ENCODE measurements around the gene ZNF423.

ZNF423 gene

DNA sequence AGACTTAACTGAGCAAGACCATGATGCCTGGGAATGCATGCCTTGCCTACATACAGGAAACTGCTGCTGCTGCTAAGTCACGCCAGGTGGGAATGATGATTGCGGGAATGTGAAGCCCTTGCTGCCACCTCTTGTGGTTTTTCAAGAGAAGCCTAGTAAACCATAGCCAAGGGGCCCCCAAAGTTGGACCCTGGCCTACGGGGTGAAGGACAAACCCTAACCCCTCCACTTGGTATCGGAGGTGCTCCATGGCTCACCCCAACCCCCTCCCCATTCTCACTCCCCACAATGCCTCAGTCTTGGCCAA, 233.9 kb downstream of the ZNF423 start:
- Mint-ChIP-seq H3K36me3 (no peaks in the 10 kb centered on the region), H3K27ac (no peak overlapping the region), H3K27me3 (no peaks in the 10 kb centered on the region), H3K4me3 (no peak overlapping the region), H3K4me1 (no peaks in the 10 kb centered on the region), H3K9me3 (no peaks in the 10 kb centered on the region)
- ATAC-seq = no peak

DNA sequence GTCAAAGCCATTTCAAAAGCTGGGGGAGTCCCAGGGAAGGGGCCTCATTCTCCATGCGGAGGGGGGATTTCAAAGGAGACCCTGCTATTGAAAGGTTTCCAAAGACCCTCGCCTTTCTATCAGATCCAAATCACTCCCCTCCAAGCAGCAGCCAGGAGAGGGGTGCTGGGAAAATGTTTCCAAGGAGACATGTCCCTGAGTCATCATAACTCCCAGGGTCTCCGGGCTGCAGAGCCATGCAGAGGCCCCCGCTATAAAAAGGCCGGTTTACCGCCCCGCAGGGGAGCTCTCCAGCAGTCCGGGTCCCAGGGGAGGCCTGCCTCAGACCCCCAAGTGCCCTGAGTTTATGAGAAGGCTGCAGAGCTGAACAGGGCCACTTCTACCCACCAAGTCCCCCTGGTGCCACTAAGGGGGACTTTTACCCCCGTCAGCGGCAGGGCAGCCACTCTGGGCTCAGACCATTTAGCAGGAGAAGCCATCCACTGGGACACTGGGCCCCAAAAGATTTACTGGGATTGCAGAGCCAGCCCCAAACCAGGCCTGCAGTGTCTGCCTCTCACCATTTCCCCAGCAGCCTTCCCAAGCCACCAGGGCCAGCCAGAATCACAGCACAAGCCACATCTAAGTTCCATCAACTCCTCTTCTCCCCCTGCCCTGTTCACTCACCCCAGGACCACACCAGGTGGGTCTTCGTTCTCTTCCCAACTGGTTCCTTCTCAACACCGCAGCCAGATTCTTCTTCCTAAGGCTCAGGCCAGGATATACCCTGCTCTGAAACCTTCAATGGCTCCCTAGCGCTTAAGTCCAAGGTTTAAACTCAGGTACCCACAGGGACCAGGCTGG, 234.4 kb downstream of the ZNF423 start:
- Mint-ChIP-seq H3K27ac (no peak overlapping the region), H3K4me1 (no peaks in the 10 kb centered on the region)

DNA sequence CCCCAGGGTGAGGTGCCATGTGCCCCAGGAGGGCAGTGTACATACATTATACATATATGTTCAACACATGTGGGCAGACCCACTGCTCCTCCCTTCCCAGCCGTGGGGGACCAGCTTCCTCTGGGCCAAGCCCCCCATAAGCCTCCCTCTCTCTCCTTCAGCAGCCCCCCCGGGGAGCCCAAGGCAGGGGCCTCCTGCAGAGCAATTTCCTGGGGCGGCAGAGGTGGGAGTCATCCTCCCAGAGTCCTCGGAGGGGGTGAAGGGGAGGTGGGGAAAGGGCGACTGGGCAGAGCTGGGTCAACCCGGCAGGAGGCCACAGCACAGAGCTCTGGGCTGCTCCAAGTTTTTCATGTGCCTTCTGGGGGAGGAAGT, 235.1 kb downstream of the ZNF423 start:
- H3K4me1 Mint-ChIP-seq = no peaks in the 10 kb centered on the region
- no peaks in the 10 kb centered on the region for H3K27me3 Mint-ChIP-seq
- H3K4me3 Mint-ChIP-seq = no peak overlapping the region
- no peak overlapping the region for H3K27ac Mint-ChIP-seq
- no peaks in the 10 kb centered on the region for H3K36me3 Mint-ChIP-seq
- ATAC-seq = no peak
- H3K9me3 Mint-ChIP-seq = no peaks in the 10 kb centered on the region

More for the DNA sequence above, 234.4 kb downstream of the ZNF423 start:
- ATAC-seq = no peak
- Mint-ChIP-seq H3K9me3 (no peaks in the 10 kb centered on the region), H3K27me3 (no peaks in the 10 kb centered on the region), H3K4me3 (no peak overlapping the region), H3K36me3 (no peaks in the 10 kb centered on the region)

DNA sequence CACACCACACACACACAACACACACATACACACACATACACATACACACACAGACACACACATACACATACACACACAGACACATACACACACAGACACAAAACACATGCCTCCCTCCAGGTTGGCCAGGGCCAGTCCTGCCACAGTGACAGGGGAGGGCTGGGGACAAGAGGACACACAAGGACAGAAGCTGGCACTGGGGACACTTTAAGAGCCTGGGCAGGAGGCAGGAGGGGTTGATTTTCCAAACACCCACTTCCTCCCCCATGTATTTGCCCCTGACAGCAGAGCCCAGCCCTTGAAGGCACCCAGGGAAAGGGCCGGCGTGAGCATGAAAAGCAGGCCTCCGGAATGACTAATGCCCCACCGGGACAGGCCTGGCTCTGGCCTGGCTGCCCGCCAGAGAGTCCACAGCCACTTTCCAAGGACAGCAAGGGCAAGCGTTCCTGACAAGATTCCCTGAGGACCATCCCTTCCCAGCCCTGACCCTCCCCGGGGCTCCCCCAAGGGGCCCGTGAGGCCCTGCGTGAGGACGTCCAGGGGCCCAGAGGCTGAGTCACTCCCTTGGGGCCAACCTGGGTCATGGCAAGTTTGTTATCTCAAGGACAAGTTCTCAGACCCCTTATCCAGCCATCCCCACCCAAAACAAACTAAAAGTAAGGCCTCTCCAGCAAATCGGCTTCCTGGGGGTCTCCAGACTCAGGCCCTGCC, 235.6 kb downstream of the ZNF423 start:
- no peaks in the 10 kb centered on the region for H3K4me1 Mint-ChIP-seq
- H3K27me3 Mint-ChIP-seq = no peaks in the 10 kb centered on the region
- H3K27ac Mint-ChIP-seq = no peak overlapping the region
- no peaks in the 10 kb centered on the region for H3K9me3 Mint-ChIP-seq
- no peaks in the 10 kb centered on the region for H3K36me3 Mint-ChIP-seq
- ATAC-seq = no peak
- no peak overlapping the region for H3K4me3 Mint-ChIP-seq

DNA sequence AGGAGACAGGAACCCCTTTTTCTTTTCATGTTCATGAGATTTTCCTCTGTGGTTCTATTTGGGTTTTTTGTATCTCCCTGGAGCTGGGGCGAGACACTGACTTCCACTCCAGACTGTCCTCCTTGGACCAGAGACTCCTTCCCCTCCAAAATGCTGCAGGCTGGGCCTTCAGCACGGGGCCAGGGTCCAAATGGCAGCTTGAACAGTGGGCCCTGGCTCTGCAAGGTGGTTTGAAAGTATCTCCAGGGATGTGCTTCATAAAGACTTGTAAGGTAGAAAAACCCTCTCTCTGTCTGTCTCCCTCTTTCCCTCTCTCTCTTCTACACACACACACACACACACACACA, 236.1 kb downstream of the ZNF423 start:
- Mint-ChIP-seq H3K36me3 (no peaks in the 10 kb centered on the region), H3K27ac (no peak overlapping the region), H3K4me1 (no peaks in the 10 kb centered on the region), H3K9me3 (no peaks in the 10 kb centered on the region), H3K27me3 (no peaks in the 10 kb centered on the region), H3K4me3 (no peak overlapping the region)
- ATAC-seq = no peak

DNA sequence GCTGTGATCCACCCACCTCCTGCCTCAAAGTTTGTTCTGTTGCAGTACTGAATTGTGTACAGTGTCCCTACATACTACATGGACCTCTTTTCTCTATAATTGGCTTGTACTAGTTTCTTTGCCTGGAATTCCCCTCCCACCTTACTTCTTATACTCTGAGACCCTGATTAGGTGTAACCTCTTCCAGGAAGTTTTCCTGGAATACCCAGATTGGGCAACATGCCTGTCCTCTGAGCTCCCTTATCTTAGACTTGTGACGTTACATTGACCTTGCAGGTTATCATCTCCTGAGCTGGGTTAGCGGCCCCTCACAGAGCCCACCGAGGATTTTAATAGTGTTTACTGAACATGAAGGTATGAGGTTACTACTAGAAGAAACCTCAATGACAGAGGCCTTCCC, 237.0 kb downstream of the ZNF423 start:
- Mint-ChIP-seq H3K27me3 (no peaks in the 10 kb centered on the region), H3K27ac (no peak overlapping the region), H3K9me3 (no peaks in the 10 kb centered on the region), H3K4me3 (no peak overlapping the region), H3K36me3 (no peaks in the 10 kb centered on the region), H3K4me1 (no peaks in the 10 kb centered on the region)
- no peak for ATAC-seq

DNA sequence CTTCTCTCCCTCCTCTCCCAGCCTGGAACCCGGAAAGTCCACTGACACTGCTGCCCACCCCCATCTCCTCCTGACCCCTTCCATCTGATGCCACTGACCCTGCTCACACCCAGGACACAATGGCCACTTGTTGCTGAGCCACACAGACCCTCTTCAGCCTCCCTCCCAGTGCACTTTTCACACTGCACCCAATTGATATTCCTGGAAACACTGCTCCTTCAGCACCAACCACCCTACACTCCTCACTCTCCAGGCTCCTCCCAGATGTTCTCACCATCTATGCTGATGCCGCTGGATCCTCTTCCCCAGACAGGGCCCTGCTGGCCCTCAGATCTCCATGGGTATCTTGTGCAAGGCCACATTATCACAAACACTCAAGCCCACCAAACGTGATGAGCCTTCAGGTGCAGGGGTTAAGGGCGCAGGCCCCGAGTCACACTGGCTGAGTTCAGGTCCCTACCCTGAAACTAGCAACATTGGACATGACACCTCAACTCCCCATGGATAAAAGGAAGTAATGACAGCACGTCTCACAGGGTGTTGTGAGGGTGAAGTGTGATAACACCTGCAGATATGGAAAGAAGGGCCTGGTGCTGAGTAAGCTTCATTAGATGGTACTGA, 238.1 kb downstream of the ZNF423 start:
- H3K9me3 Mint-ChIP-seq = no peaks in the 10 kb centered on the region
- H3K36me3 Mint-ChIP-seq = no peaks in the 10 kb centered on the region
- no peak overlapping the region for H3K4me3 Mint-ChIP-seq
- H3K27ac Mint-ChIP-seq = no peak overlapping the region
- ATAC-seq = no peak
- no peaks in the 10 kb centered on the region for H3K4me1 Mint-ChIP-seq
- H3K27me3 Mint-ChIP-seq = no peaks in the 10 kb centered on the region

DNA sequence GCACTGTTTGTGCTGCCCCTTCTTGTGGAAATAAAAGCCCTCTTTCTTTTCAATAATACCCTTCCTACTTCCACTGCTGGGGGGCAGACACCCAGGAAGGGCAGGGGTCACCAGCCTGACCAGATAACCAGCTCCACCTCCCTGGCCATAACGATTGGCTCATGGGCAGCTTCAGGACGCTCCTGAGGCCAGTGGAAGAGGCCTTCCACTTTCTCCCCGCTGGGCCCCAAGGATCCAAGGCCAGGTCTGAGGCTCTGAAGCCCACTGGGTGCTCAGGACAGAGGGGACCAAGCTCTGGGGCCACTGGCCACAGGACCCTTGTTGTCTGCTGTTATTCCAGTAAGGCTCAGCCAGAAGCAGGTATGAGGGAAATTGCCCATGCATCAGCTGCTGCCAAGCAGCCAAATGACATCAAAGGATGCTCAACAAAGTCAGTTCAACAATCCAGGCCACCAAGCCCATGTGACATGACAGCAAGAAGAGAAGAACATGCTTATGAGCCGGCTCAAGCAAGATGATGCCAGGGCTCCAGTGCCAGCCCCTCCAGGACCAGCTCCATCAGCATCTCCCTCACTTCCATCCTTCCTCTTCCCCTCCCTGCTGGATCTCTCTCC, 238.8 kb downstream of the ZNF423 start:
- no peak for ATAC-seq
- Mint-ChIP-seq H3K9me3 (no peaks in the 10 kb centered on the region), H3K4me3 (no peak overlapping the region), H3K27me3 (no peaks in the 10 kb centered on the region), H3K27ac (no peak overlapping the region), H3K36me3 (no peaks in the 10 kb centered on the region), H3K4me1 (no peaks in the 10 kb centered on the region)

DNA sequence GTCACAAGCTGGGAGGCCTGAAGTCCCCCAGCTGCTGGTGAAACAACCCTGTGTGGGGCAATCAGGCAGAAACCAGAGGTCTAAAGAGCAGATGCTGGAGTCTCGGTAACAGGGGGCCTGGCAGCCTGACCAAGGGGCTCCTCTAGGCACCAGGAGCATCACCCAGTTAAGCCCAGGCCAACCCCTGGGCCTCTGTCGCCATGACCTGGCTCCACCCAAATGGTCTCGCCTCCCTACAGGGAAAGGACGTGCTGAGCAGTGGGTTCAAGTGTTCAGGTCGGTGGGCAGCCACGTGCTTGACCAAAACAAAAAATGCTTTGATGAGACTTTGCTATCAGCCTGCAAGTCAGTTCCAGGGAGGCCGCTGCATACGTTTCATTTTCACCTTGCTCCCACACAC, 240.3 kb downstream of the ZNF423 start:
- Mint-ChIP-seq H3K4me3 (no peak overlapping the region), H3K4me1 (no peaks in the 10 kb centered on the region), H3K27me3 (peaks cover 13% of the 10 kb centered on the region), H3K36me3 (no peaks in the 10 kb centered on the region), H3K9me3 (no peaks in the 10 kb centered on the region), H3K27ac (no peak overlapping the region)
- no peak for ATAC-seq

DNA sequence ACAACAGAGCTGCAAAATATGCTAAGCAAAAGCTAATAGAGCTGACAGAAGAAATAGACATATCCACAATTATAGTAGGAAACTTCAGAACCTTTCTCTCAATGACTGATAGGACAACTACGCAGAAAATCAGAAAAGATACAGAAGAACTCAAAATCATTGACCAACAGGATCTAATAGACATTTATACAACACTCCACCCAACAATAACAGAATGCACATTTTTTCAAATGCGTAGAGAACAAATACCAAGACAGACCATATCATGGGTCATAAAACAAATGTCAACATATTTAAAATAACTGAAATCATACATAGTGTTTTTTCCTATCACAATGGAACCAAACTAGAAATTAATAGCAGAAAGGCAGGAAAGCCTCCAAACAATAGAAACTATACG, 244.9 kb downstream of the ZNF423 start:
- Mint-ChIP-seq H3K27me3 (peaks cover 50% of the 10 kb centered on the region), H3K9me3 (no peaks in the 10 kb centered on the region), H3K4me3 (no peak overlapping the region), H3K27ac (no peak overlapping the region), H3K4me1 (no peaks in the 10 kb centered on the region), H3K36me3 (no peaks in the 10 kb centered on the region)
- no peak for ATAC-seq

DNA sequence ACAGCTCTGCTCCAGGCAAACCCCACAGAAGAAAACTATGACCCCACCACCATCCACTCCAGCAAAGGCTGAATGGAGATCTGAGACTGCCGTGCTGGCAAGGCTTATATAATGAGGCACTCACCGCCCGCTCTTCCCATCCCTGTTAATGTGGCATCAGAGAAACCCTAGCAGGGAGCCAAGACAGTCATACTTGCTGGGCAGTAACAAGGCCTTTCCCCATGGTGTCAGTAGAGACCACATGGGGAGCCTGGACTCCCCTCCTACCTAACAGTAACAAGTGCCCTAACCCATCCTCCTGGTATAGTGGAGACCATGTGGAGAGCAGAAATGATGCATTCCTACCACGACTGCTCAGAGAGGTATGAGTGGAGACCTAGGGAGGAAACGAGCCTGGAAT, 247.1 kb downstream of the ZNF423 start:
- H3K4me3 Mint-ChIP-seq = no peak overlapping the region
- H3K27ac Mint-ChIP-seq = no peak overlapping the region
- H3K27me3 Mint-ChIP-seq = peaks cover 58% of the 10 kb centered on the region
- H3K36me3 Mint-ChIP-seq = no peaks in the 10 kb centered on the region
- H3K9me3 Mint-ChIP-seq = no peaks in the 10 kb centered on the region
- H3K4me1 Mint-ChIP-seq = no peaks in the 10 kb centered on the region
- ATAC-seq = no peak

DNA sequence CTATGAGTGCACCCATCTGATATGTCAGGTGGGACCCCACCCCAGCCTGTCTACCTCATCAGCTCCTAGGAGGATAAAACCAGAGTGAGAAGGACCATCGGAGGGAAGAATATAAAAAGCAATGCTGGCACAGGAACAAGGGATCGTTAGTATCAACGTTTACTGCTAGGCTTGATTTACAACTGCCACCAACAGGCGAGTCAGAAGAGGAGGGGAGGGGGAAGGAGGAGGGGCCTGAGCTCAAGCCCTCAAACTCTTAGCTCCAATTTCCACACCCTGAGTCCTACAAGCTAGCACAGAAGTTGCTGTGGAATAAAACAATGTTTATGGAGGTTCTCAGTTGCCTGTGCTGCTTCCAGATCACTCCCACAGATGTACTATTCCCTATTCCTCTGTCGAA, 247.8 kb downstream of the ZNF423 start:
- Mint-ChIP-seq H3K36me3 (no peaks in the 10 kb centered on the region), H3K4me1 (no peaks in the 10 kb centered on the region), H3K27ac (no peak overlapping the region), H3K4me3 (no peak overlapping the region), H3K27me3 (peaks cover 58% of the 10 kb centered on the region), H3K9me3 (no peaks in the 10 kb centered on the region)
- no peak for ATAC-seq

DNA sequence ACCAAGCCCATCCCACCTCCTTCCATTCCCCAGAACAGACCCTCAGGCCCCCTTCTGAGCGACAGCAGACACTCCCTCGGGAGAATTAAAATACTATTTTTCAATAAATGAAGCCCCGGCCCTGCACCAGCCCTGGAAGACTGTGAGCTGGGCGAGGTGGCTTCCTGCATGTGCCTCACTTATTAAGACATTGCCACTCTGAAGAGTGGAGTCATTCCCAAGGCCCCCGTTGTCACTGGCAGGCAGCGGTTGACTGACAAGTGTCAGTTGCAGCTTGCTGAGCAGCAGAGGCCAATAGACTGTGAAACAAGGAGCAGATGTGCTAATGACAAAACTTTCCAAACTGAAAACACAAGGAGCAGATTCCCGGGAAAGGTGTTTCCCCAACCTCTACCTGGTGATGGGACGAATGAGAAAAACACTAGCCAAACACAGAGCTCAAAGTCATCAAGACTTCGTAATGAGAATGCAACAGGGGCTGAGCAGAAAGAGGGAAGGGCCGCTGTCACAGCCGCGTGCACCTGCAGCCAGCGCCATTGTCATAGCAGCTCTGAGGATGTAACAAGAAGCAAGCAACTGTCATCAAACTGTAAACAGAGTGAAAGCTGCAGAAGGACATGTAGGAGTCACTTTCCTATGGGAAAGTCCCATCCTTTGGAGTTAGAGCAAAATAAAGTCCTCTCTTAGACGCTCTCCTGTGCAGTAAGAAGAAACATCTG, 250.2 kb downstream of the ZNF423 start:
- no peak overlapping the region for H3K27ac Mint-ChIP-seq

DNA sequence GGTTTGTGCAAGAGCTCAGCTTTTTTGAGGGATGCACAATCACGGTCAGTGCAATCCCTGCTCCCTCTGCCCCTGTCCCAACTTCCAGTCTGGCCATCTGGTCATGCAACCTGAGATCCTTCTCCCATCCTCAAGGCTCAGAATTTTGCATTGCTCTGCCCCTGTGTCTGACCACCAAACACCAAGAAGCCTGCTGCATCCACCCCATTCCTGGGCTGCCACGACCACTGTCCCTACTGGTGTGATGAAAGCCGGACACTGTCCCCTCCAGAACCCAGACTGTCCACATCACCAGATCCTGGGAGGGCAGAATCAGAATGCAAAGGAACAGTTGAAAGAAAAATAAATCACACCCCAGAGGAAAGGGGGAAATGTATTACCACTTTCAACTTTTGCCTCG, 251.3 kb downstream of the ZNF423 start:
- peaks cover 40% of the 10 kb centered on the region for H3K27me3 Mint-ChIP-seq
- H3K27ac Mint-ChIP-seq = no peak overlapping the region
- H3K36me3 Mint-ChIP-seq = no peaks in the 10 kb centered on the region
- no peak for ATAC-seq
- no peak overlapping the region for H3K4me3 Mint-ChIP-seq
- no peaks in the 10 kb centered on the region for H3K4me1 Mint-ChIP-seq
- no peaks in the 10 kb centered on the region for H3K9me3 Mint-ChIP-seq

More for the DNA sequence above, 250.2 kb downstream of the ZNF423 start:
- no peaks in the 10 kb centered on the region for H3K9me3 Mint-ChIP-seq
- no peak overlapping the region for H3K4me3 Mint-ChIP-seq
- peaks cover 45% of the 10 kb centered on the region for H3K27me3 Mint-ChIP-seq
- no peaks in the 10 kb centered on the region for H3K4me1 Mint-ChIP-seq
- no peaks in the 10 kb centered on the region for H3K36me3 Mint-ChIP-seq
- ATAC-seq = no peak

DNA sequence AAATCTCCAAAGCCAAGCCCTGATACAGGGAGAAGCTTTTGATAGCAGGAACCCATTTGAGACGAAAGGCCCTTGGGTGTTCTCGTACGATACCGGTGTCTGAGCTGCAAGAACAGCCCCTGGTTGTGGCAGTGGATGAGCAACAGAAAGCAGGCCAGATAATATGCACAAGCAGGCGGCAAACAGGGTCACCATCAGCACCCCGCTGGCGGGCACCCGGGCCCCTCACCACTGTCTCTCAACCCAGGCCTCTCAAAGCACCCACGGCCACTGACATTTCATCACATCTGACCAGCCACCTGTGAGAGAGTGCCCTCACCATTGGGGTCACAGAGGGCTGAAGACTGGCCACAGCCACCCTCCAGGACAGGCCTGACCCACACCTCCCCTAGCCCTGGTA, 252.0 kb downstream of the ZNF423 start:
- Mint-ChIP-seq H3K4me1 (no peaks in the 10 kb centered on the region), H3K27ac (no peak overlapping the region)

More for the DNA sequence above, 252.0 kb downstream of the ZNF423 start:
- no peaks in the 10 kb centered on the region for H3K36me3 Mint-ChIP-seq
- H3K9me3 Mint-ChIP-seq = no peaks in the 10 kb centered on the region
- ATAC-seq = no peak
- H3K27me3 Mint-ChIP-seq = peaks cover 34% of the 10 kb centered on the region
- H3K4me3 Mint-ChIP-seq = no peak overlapping the region
